Fibroblast of the conjunctiva (primary cell): ENCODE data around the gene CX3CR1.

Source experiments
- DNase-seq: peaks from one replicate; pipeline ENCODE4 v3.0.0-alpha.2; 2010; ENCODE audit warnings: low read depth

CX3CR1 gene

DNA sequence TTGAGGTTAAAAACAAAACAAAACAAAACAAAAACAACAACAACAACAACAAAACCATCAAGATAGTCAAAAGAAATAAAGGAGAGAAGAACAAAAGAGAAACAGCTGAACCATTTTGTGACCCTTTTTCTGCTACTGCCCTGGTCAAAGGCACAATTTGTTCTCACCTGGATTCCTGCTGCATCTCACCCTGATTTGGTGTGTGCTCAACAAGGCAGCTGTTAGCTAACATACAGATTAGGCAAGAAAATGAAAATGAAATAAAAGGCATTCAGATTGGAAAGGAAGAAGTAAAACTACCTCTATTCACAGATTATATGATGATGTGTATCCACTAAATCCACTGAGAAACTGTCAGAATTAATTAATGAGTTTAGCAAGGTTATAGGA lies 58.7 kb downstream of the CX3CR1 start:
- DNase-seq = no peak

DNA sequence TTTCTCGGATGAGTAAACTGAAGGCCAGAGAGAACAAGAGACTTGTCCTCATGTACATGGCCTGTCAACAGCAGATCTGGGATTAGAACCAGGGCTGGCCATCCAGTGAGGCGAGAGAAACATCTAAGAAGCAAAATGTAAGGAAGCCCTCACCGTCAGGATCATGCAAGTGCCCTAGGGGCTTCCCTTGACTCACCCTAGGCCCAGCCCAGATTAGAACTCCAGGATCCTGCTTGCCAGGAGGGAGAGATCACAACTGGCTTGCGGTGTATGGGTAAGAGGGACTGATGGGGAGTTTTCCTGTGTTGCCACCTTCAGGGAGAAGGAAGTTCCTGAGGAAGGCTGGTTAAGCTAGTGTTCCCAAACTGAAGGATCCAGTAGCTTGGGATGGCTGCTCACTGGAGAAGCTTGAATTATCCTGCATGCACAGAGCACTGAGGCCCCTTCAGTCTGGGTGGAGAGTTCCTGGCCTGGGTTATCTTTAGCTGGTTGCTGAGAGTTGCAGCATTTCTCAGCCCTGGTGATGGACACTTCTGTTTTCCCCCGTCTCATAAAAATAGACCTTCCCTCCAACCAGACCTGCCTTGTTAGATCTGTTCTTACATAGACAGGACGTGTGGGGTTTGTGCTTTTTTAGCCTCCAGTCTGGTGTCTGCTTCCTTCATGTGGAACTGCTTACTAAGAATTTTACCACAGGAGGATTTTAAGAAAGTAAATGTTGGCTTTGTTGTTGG lies 59.3 kb downstream of the CX3CR1 start:
- no peak for DNase-seq

GRCh38 chr3:39219702-39220101 lies 60.1 kb downstream of the CX3CR1 start:
- DNase-seq = no peak

GRCh38 chr3:39216176-39216790 lies 63.6 kb downstream of the CX3CR1 start:
- DNase-seq = no peak

GRCh38 chr3:39213613-39214012 lies 66.2 kb downstream of the CX3CR1 start:
- no peak for DNase-seq
